Measurements from ENCODE around the gene NTRK3. TPM values are rescaled to one million over a fixed set of nuclear protein-coding genes. Genes with fewer than 3 reads are reported as not detected.

Gene NTRK3
- total RNA-seq, 4 donors from 2014 or later: 5.3 to 11.7 (median 6.3) TPM

- H3K4me3 ChIP-seq: no peak overlapping the region
- no peaks in the 10 kb centered on the region for H3K9me3 ChIP-seq
- H3K27me3 ChIP-seq: no peaks in the 10 kb centered on the region
- 76% methylated on average over 3 of the region's 3 CpGs for WGBS
- no peak for TF ChIP-seq POLR2A (IDR thresholded peaks at IDR 0.05)
- TF ChIP-seq CTCF (IDR thresholded peaks at IDR 0.05): no peak
- no peak for TF ChIP-seq POLR2AphosphoS5 (IDR thresholded peaks at IDR 0.05)
- no peak for TF ChIP-seq EP300 (IDR thresholded peaks at IDR 0.05)
- H3K4me1 ChIP-seq: no peaks in the 10 kb centered on the region
- no peak overlapping the region for H3K27ac ChIP-seq
- DNase-seq (ENCODE audit: low spot score in 2 of 2): no peak
- H3K36me3 ChIP-seq: no peaks in the 10 kb centered on the region
Observed at GRCh38 chr15:88048755-88049154, 207.8 kb downstream of the NTRK3 start.

- H3K27ac ChIP-seq: no peak overlapping the region
- H3K4me1 ChIP-seq: no peaks in the 10 kb centered on the region
- 33% methylated on average over 2 of the region's 2 CpGs for WGBS
- no peaks in the 10 kb centered on the region for H3K36me3 ChIP-seq
- no peaks in the 10 kb centered on the region for H3K9me3 ChIP-seq
- H3K4me3 ChIP-seq: no peak overlapping the region
- DNase-seq (ENCODE audit: low spot score in 2 of 2): no peak
- no peaks in the 10 kb centered on the region for H3K27me3 ChIP-seq
- TF ChIP-seq CTCF (IDR thresholded peaks at IDR 0.05): no peak
- no peak for TF ChIP-seq POLR2AphosphoS5 (IDR thresholded peaks at IDR 0.05)
- TF ChIP-seq EP300 (IDR thresholded peaks at IDR 0.05): no peak
- no peak for TF ChIP-seq POLR2A (IDR thresholded peaks at IDR 0.05)
Observed at GRCh38 chr15:88048237-88048636, 208.3 kb downstream of the NTRK3 start.

GRCh38 chr15:88046576-88047129 is 209.9 kb downstream of the NTRK3 start:
- Histone ChIP-seq H3K27ac (no peak overlapping the region), H3K4me1 (no peaks in the 10 kb centered on the region), H3K36me3 (no peaks in the 10 kb centered on the region), H3K4me3 (no peak overlapping the region), H3K9me3 (no peaks in the 10 kb centered on the region), H3K27me3 (no peaks in the 10 kb centered on the region)
- no peak for TF ChIP-seq POLR2AphosphoS5 (IDR thresholded peaks at IDR 0.05)
- TF ChIP-seq CTCF (IDR thresholded peaks at IDR 0.05): no peak
- TF ChIP-seq EP300 (IDR thresholded peaks at IDR 0.05): no peak
- no peak for TF ChIP-seq POLR2A (IDR thresholded peaks at IDR 0.05)
- 81% methylated on average over 13 of the region's 13 CpGs for WGBS
- DNase-seq (ENCODE audit: low spot score in 2 of 2): no peak

- Histone ChIP-seq H3K27me3 (no peaks in the 10 kb centered on the region), H3K4me3 (no peak overlapping the region), H3K36me3 (no peaks in the 10 kb centered on the region), H3K9me3 (no peaks in the 10 kb centered on the region), H3K4me1 (peaks cover 3% of the 10 kb centered on the region), H3K27ac (no peak overlapping the region)
- no peak for TF ChIP-seq EP300 (IDR thresholded peaks at IDR 0.05)
- no peak for TF ChIP-seq POLR2A (IDR thresholded peaks at IDR 0.05)
- no peak for TF ChIP-seq CTCF (IDR thresholded peaks at IDR 0.05)
- TF ChIP-seq POLR2AphosphoS5 (IDR thresholded peaks at IDR 0.05): no peak
- 88% methylated on average over 1 of the region's 1 CpG for WGBS
- DNase-seq (ENCODE audit: low spot score in 2 of 2): no peak
Observed at GRCh38 chr15:88043396-88043795, 213.1 kb downstream of the NTRK3 start.

GRCh38 chr15:88042047-88042446 is 214.5 kb downstream of the NTRK3 start:
- Histone ChIP-seq H3K9me3 (no peaks in the 10 kb centered on the region), H3K27ac (no peak overlapping the region), H3K36me3 (no peaks in the 10 kb centered on the region), H3K27me3 (no peaks in the 10 kb centered on the region), H3K4me1 (peaks cover 3% of the 10 kb centered on the region), H3K4me3 (no peak overlapping the region)
- 76% methylated on average over 5 of the region's 5 CpGs for WGBS
- TF ChIP-seq EP300 (IDR thresholded peaks at IDR 0.05): no peak
- TF ChIP-seq CTCF (IDR thresholded peaks at IDR 0.05): no peak
- TF ChIP-seq POLR2AphosphoS5 (IDR thresholded peaks at IDR 0.05): no peak
- no peak for TF ChIP-seq POLR2A (IDR thresholded peaks at IDR 0.05)
- DNase-seq (ENCODE audit: low spot score in 2 of 2): no peak

Data from suprapubic skin (tissue), 4 donors.